GM21737 (cell line): ENCODE data around the gene ZNF611.
"Not testable (repeated sequence)": the region's sequence is repeated elsewhere in the genome, so short reads cannot be mapped to it uniquely, and the experiment has no call there.

ENCODE experiments used
- ATAC-seq: cut with Tn5 transposase; IDR thresholded peaks from one replicate; pipeline ENCODE4 v1.9.1; 2021; ENCODE audit warnings: mild to moderate bottlenecking, moderate library complexity; ENCODE audit not compliant: unreplicated experiment

The ZNF611 gene

GRCh38 chr19:52687684-52688083 lies 47.2 kb downstream of the ZNF611 start:
- ATAC-seq = no peak

- no peak for ATAC-seq
Measured at GRCh38 chr19:52685811-52686210, 49.0 kb downstream of the ZNF611 start.

- ATAC-seq = not testable (repeated sequence)
Measured at GRCh38 chr19:52681216-52681615, 53.6 kb downstream of the ZNF611 start.

DNA sequence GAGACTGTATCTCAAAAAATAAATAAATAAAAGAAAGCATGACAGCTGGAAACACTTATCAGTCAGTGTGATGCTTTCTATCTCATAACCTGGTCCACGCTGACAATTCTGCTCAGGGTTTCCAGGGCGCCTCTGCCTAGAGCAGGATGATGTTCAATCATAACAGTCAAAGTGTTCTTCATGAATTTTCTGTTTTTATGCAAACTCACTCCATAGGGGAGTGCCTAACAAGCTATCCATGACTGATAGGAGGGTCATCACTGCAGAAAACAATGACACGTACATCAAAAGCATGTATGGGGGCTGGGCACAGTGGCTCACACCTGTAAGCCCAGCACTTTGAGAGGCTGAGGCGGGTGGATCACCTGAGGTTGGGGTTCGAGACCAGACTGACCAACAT lies 55.2 kb downstream of the ZNF611 start:
- no peak for ATAC-seq

DNA sequence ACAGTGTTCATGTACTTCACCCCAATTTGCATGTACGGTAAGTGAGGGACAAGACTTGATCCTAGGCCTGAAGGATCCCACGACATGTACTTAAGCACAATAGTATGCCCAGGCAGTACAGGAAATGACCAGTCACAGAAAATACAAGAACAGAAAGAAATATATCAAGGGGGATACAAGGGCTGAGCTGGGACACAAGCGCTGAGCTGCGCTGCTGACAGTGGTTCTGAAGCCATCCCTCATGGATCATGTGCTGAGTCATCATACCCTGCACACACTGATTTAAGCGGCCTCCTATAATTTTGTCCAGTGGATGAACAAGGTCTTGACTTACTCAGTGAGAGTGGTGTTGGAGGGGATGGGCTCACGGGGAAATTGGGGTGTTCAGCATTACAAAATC lies 59.6 kb downstream of the ZNF611 start:
- not testable (repeated sequence) for ATAC-seq

DNA sequence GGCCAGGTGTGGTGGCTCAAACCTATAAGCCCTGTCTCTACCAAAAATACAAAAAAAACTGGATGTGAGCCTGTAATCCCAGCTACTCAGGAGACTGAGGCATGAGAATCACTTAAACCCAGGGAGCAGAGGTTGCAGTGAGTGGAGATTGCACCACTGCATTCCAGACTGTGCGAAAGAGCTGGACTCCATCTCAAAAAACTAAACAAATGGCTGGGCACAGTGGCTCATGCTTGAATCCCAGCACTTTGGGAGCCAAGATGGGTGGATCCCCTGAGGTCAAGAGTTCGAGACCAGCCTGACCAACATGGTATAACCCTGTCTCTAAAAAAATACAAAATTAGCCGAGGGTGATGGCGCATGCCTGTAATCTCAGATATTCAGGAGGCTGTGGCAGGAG lies 61.8 kb downstream of the ZNF611 start:
- no peak for ATAC-seq

DNA sequence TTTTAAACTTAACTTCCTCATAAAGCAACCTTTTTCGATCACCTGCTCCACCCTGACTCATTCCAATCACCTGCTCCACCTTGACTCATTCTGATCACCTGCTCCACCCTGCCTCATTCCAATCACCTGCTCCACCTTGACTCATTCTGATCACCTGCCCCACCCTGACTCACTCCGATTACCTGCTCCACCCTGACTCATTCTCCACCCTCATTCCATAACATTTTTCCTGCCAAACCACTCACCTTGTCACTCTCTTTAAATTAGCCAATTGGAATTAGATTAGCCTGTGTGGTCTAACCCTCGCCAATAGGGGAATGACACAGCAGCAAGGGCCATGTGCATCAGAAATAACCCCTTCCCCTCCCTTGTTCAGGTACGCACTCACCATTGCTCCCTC lies 64.8 kb downstream of the ZNF611 start:
- ATAC-seq = no peak

GRCh38 chr19:52669586-52669985 lies 65.3 kb downstream of the ZNF611 start:
- no peak for ATAC-seq

DNA sequence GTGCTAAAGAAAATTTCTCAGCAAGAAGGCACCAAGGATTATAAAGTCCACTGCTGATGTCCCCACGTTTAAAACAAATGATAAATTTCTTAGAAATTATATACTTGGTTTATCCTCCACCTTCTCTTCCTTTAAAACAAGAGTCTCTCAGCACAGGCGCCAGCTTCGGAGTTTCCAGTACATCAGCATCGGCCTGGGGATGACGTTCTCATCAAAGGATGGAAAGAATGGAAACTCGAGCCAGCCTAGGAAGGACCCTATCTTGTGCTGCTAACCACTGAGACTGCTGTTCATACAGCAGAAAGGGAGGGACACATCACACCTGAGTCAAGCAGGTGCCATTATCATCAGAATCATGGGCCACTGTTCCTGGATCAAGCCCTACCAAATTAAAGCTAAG lies 66.9 kb downstream of the ZNF611 start:
- ATAC-seq = no peak

GRCh38 chr19:52666506-52666905 lies 68.3 kb downstream of the ZNF611 start:
- ATAC-seq = no peak

DNA sequence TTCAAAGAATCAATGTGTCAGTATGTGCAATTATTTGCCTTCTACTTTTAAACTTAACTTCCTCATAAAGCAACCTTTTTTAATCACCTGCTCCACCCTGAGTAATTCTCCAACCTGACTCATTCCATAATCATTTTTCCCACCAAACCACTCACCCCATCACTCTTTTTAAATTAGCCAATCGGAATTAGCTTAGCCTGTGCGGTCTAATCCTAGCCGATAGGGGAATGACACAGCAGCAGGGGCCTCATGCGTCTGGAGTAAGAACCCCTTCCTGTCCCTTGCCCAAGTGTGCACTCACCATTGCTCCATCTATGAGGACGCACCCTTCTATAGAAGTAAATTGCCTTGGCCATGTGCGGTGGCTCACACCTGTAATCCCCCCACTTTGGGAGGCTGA lies 69.3 kb downstream of the ZNF611 start:
- ATAC-seq = no peak

DNA sequence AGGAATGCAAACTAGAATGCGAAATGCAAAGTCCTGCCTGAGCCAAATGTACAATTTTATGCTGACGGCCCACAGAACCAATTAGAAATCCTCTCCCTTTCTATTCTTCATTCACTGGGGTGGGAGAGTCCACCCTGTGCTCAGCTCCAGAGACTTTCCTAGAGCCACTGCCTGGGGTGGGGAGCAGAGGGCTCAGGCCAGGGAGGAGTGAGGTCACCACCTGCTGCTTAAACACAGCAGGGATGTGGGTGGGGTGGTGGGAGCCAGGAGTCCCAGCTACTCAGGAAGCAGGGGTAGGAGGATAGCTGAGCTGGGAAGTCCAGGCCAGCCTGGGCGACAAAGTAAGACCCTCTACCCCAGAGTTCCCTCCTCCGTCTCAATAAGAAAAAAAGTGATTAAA lies 69.8 kb downstream of the ZNF611 start:
- ATAC-seq = no peak

DNA sequence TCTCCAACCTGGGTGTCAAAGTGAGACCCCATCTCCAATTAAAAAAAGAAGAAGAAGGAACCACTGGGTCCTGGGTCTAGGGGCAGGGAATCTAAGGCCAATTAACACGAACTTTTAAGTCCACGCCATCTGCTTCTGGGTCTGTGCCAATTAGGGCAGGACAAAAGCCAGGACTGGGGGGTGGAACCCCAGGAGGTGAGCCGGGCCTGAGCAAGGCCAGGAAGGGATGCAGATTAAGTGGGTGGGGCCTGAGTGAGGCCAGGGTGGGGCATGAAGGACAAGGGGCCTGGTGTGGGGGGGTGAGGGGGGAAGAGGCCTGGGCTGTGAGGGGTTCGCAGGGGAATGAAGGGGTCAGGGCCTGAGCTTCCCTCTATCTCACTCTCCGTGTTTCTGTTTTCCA lies 70.4 kb downstream of the ZNF611 start:
- ATAC-seq = no peak

DNA sequence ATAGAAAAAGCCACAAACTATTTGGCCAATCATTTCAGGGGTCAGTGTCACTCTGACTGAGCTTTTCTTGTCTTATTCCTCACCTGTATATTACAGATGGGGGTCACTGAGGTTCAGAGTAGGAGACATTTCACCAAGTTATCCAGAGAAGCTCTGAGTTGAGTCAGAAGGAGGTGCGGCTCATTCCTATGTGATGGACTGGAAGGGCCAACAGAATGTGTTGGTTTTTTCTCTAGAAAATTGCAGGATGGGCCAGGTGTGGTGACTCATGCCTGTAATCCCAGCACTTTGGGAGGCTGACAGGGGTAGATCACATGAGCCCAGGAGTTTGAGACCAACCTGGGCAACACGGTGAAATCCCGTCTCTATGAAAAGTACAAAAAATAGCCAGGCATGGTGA lies 72.2 kb downstream of the ZNF611 start:
- ATAC-seq = no peak

- no peak for ATAC-seq
Measured at GRCh38 chr19:52660981-52661380, 73.9 kb downstream of the ZNF611 start.

GRCh38 chr19:52659013-52659412 lies 75.8 kb downstream of the ZNF611 start:
- no peak for ATAC-seq

DNA sequence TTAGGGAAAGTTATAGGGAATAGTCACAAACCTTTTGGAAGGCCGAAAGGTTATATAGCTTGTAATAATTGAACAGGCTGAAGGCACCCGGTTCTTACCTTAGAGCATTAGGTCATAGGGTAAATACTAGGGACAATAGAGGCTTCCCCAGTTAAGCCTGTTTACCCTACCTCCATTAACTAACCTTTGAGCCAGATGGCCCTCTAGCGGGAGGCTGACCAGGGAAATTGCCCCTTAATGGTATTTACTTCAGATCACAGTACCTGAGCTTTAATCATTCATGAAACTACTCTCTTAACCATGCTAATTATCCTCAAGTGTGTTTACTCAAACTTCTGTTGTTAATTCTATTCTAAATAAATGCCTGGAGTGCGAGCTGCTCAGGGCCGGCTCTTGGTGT lies 76.2 kb downstream of the ZNF611 start:
- ATAC-seq = no peak

GRCh38 chr19:52653161-52653560 lies 81.7 kb downstream of the ZNF611 start:
- no peak for ATAC-seq
